GM12891 (cell line): ENCODE measurements around the gene GDF2.

Experiments used
- DNase-seq: peaks from one replicate; pipeline ENCODE4 v3.0.0; 2011; ENCODE audit warnings: low spot score; ENCODE audit not compliant: insufficient read length
- FAIRE-seq: peaks from 2 replicates; lab custom pipeline; 2011; peaks lifted over from hg19 to GRCh38; lab: Jason Lieb, UNC
- PAX5 ChIP-seq: IDR thresholded peaks from 2 replicates; pipeline ENCODE4 v1.6.1; 2011; ENCODE audit warnings: low read length, moderate library complexity, mild to moderate bottlenecking; ENCODE audit not compliant: insufficient read depth, severe bottlenecking
- POLR2A ChIP-seq: IDR thresholded peaks from 2 replicates; pipeline ENCODE4 v1.6.1; 2011; ENCODE audit warnings: low read depth, low read length, control low read depth
- POLR2AphosphoS5 ChIP-seq: IDR thresholded peaks from 2 replicates; pipeline ENCODE4 v1.6.1; 2011; ENCODE audit warnings: low read depth, low read length, control low read depth
- POU2F2 ChIP-seq: IDR thresholded peaks from 2 replicates; pipeline ENCODE4 v1.6.1; 2011; ENCODE audit warnings: low read depth, mild to moderate bottlenecking, control low read depth, low read length, moderate library complexity
- SPI1 ChIP-seq: IDR thresholded peaks from 2 replicates; pipeline ENCODE4 v1.6.1; 2011; ENCODE audit warnings: low read depth, low read length, control low read depth
- TAF1 ChIP-seq: IDR thresholded peaks from 2 replicates; pipeline ENCODE4 v1.6.1; 2011; ENCODE audit warnings: low read depth, low read length, control low read depth

The GDF2 gene

GRCh38 chr10:47290338-47290737 is 31.9 kb upstream of the GDF2 start:
- DNase-seq (no peak), FAIRE-seq (no peak)
- TF ChIP-seq PAX5 (no peak), POLR2AphosphoS5 (no peak), POU2F2 (no peak), TAF1 (no peak), POLR2A (no peak), SPI1 (no peak)

DNA sequence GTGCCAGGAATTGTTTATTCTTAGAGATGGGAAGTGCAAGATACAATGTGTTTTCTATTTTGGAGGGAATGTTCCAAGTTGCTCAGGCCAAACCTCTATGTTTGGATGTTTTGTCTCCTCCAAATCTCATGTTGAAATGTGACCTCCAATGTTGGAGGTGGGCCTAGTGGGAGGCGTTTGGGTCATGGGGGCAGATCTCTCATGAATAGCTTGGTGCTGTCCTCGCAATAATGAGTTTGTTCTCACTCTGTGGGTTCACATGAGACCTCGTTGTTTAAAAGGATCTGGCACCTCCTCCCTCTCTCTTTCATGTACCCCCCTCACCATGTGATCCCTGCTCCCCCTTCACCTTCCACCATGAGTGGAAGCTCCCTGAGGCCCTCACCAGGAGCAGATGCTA is 30.6 kb upstream of the GDF2 start:
- DNase-seq: no peak
- TF ChIP-seq POLR2A (no peak), SPI1 (no peak), TAF1 (no peak), POLR2AphosphoS5 (no peak), PAX5 (no peak), POU2F2 (no peak)
- FAIRE-seq: no peak

- no peak for TF ChIP-seq PAX5
- TF ChIP-seq POU2F2: no peak
- no peak for TF ChIP-seq SPI1
- TF ChIP-seq TAF1: no peak
- TF ChIP-seq POLR2A: no peak
- TF ChIP-seq POLR2AphosphoS5: no peak
- FAIRE-seq (no peak), DNase-seq (no peak)
These were observed 28.2 kb upstream of the GDF2 start for GRCh38 chr10:47294057-47294456.

DNA sequence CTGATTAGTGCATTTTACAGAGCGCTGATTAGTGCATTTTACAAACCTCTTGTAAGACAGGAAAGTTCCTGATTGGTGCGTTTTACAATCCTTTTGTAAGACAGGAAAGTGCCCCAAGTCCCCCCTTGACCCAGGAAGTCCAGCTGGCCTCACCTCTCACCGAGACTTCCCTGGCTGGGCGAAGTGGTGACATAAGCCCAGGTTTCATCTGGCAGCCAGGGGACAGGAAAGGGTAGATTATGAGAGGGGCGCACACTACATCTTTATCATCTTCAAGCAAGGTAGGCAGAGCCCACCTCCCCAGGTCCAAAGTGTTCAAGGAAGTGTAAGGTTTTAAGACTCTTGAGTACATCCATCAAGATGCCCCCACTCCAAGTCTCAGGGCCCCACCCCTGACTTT is 27.8 kb upstream of the GDF2 start:
- FAIRE-seq (no peak), DNase-seq (no peak)
- no peak for TF ChIP-seq TAF1
- no peak for TF ChIP-seq POLR2A
- no peak for TF ChIP-seq POLR2AphosphoS5
- TF ChIP-seq SPI1: no peak
- TF ChIP-seq POU2F2: no peak
- no peak for TF ChIP-seq PAX5

DNA sequence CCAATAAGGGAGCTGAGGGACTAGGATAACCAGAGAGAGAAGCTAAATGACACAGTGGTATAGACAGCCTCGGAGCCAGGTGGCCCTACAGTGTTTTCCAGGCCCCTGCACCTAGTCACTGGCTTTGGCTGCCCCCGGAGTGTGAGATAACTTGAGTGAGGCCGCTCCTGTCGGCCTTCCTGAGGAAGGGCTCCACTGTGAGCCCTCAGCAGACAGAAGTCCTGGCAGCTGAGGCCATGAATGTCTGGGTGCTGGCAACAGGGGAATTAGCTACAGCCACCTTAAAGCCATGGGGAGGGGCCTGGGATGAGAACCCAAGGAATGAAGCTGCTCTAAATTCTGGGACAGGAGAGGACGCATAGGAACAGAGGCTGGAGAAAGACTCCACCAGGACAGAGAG is 26.8 kb upstream of the GDF2 start:
- DNase-seq: no peak
- no peak for FAIRE-seq
- TF ChIP-seq POLR2A (no peak), SPI1 (no peak), POLR2AphosphoS5 (no peak)

DNA sequence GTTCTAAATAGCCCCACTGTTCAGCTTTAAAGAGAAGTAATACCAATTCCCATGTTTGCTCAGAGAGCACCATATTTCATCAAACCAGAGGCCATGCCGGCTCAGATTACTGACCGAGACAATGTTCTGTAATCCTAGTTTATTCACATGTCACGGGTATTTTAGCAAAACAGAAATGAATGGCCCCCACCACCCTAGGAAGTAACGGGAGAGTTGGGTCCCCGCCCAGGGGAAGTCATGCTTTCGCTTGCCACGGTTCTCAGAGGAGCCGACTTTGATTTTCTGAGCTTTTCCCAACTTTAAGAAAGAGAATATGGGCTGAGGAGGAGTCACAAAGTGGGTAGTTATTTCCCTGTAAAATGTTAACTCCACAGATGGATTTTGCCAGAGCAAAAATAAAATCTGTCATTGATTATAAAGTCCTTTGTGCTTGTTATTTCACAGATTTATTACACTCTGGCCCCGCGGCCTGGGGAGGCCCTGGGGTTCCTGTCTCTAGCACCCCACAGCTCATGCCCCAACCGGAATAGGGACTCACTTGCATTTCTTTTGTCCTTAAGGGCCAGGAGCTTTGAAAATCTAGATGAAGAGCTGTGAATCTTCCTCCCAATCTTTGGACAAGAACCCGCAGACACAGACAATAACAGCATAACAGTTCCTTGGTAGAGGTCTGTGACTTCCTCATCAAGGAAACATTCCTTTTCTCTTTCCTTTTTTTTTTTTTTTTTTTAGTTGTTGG is 25.9 kb upstream of the GDF2 start:
- no peak for DNase-seq
- FAIRE-seq: no peak
- TF ChIP-seq POLR2AphosphoS5 (no peak), PAX5 (no peak), POLR2A (no peak), POU2F2 (no peak), SPI1 (no peak), TAF1 (no peak)

DNA sequence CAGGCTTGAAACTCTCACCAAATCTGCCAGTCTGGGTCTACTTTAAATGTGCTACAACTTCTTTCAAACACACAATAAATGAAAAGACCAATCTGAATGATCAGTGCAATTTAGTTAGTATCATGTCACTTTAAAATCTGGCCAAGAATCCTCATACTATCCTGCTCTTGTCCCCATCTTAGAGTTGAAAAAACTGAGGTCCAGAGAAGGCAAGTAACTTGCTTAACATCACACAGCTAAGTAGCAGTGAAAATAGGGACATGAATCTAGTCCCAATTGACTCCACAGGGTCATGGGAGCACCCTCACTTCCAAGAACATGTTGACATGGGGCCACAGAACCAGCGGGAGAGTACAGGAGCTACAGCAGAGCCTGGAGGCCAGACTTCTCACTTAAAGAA is 25.3 kb upstream of the GDF2 start:
- DNase-seq (no peak), FAIRE-seq (no peak)
- no peak for TF ChIP-seq PAX5
- TF ChIP-seq TAF1: no peak
- TF ChIP-seq POLR2AphosphoS5: no peak
- TF ChIP-seq POLR2A: no peak

DNA sequence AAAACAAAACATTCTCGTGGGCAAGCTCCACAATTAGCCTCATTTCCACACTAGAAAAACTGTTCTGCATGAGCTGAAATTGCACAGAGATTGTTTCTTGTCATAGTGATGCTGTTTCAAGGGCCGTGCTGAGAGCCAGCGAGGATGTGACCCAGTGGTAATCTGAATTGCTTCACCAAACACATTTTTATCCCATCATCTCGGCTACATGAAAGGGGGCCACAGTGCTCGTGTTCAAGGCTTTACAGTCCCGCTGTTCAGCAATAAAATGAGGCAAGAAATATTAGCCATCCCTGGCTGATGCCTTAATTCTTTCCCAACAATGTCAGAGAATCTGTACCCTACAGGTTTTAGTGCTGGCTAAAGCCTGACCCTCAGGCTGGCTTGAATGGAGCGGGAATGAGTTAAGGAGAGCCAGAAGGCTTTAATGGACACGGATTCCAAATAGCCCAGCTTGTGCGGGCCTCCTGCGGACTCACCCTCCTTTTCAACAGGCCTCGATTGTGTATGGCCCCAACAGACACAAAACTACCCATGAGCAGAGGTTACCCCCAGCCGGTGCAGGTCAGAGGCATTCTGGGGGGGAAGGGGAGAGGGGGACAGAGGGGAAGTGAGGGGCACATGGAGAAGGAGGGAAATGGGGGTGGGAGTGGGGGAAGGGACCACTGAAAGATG is 24.3 kb upstream of the GDF2 start:
- DNase-seq (no peak), FAIRE-seq (no peak)
- TF ChIP-seq POLR2A (no peak), POU2F2 (no peak), TAF1 (no peak), SPI1 (no peak), POLR2AphosphoS5 (no peak), PAX5 (no peak)

DNA sequence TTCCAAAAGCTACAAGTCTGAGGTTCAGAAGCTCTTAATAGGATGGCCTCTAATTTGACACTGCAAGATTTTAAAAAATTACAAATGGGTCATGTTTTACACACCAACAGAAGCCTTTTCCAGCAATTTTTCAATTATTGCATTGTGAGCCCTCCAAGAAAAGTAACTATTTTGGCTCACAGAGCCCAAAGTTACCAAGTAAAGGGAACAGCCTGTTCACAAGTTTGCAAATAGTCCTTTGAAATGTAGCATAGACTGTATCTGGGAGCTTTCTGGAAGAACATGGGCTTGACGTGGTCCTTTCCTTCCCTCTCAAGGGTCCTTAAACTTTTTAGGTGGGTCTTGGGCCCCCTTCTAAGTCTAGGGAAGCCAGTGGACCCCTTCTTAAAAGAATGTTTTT is 23.5 kb upstream of the GDF2 start:
- TF ChIP-seq PAX5 (no peak), POU2F2 (no peak), POLR2A (no peak), SPI1 (no peak), POLR2AphosphoS5 (no peak), TAF1 (no peak)

More for the DNA sequence above, 23.5 kb upstream of the GDF2 start:
- DNase-seq: no peak
- no peak for FAIRE-seq
